ENCODE measurements around the gene NT5DC1. TPM values are rescaled to one million over a fixed set of nuclear protein-coding genes. Genes with fewer than 3 reads are reported as not detected.

Gene NT5DC1
- total and polyA plus RNA-seq, 9 donors = 5.1 to 33.9 (median 27.0) TPM

GRCh38 chr6:116159782-116160524 lies 59.3 kb downstream of the NT5DC1 start:
- Histone ChIP-seq H3K9me3 (no peaks in the 10 kb centered on the region), H3K27me3 (no peaks in the 10 kb centered on the region), H3K4me1 (ENCODE audit: insufficient read depth) (no peaks in the 10 kb centered on the region), H3K36me3 (no peaks in the 10 kb centered on the region), H3K27ac (no peak overlapping the region), H3K4me3 (no peak overlapping the region)
- intact Hi-C loops (cut with DNase I) = no loop called here
- TF ChIP-seq CTCF (IDR thresholded peaks at IDR 0.05) (no peak), POLR2A (IDR thresholded peaks at IDR 0.05) (no peak), EP300 (IDR thresholded peaks at IDR 0.05) (no peak)
- 93 to 97% (median 94%) methylated on average over 3 of the region's 3 CpGs for WGBS, 3 donors
- DNase-seq = no peak

- Histone ChIP-seq H3K27ac (no peak overlapping the region), H3K4me1 (ENCODE audit: insufficient read depth) (no peaks in the 10 kb centered on the region), H3K27me3 (no peaks in the 10 kb centered on the region), H3K36me3 (no peaks in the 10 kb centered on the region), H3K9me3 (no peaks in the 10 kb centered on the region), H3K4me3 (no peak overlapping the region)
- no peak for TF ChIP-seq CTCF (IDR thresholded peaks at IDR 0.05)
- no peak for TF ChIP-seq POLR2A (IDR thresholded peaks at IDR 0.05)
- no peak for TF ChIP-seq EP300 (IDR thresholded peaks at IDR 0.05)
- intact Hi-C loops (cut with DNase I) = no loop called here
- no peak for DNase-seq
- WGBS, 3 donors = 90 to 100% (median 93%) methylated on average over 1 of the region's 1 CpG
These were observed 64.9 kb downstream of the NT5DC1 start for GRCh38 chr6:116165596-116165995.

- Histone ChIP-seq H3K9me3 (no peaks in the 10 kb centered on the region), H3K36me3 (no peaks in the 10 kb centered on the region), H3K4me3 (no peak overlapping the region), H3K27me3 (no peaks in the 10 kb centered on the region), H3K4me1 (ENCODE audit: insufficient read depth) (no peaks in the 10 kb centered on the region), H3K27ac (no peak overlapping the region)
- DNase-seq = no peak
- intact Hi-C loops (cut with DNase I) = no loop called here
- 5 to 29% (median 16%) methylated on average over 1 of the region's 1 CpG for WGBS, 3 donors
- no peak for TF ChIP-seq POLR2A (IDR thresholded peaks at IDR 0.05)
- no peak for TF ChIP-seq CTCF (IDR thresholded peaks at IDR 0.05)
These were observed 65.7 kb downstream of the NT5DC1 start for GRCh38 chr6:116166369-116166768.

- DNase-seq = no peak
- Histone ChIP-seq H3K27me3 (no peaks in the 10 kb centered on the region), H3K4me3 (no peak overlapping the region), H3K4me1 (ENCODE audit: insufficient read depth) (no peaks in the 10 kb centered on the region), H3K36me3 (no peaks in the 10 kb centered on the region), H3K9me3 (no peaks in the 10 kb centered on the region), H3K27ac (no peak overlapping the region)
- no peak for TF ChIP-seq POLR2A (IDR thresholded peaks at IDR 0.05)
- TF ChIP-seq EP300 (IDR thresholded peaks at IDR 0.05) = no peak
- no peak for TF ChIP-seq CTCF (IDR thresholded peaks at IDR 0.05)
- intact Hi-C loops (cut with DNase I) = no loop called here
- WGBS, 3 donors = 98 to 100% (median 99%) methylated on average over 1 of the region's 1 CpG
These were observed 67.5 kb downstream of the NT5DC1 start for GRCh38 chr6:116168148-116168547.
